A549 (cell line): ENCODE data around the gene ITSN2. TPM values are rescaled to one million over a fixed set of nuclear protein-coding genes. Genes with fewer than 3 reads are reported as not detected.

Source experiments
- ATAC-seq, 2 experiments: fragments of 200-7000 bp in 1 of 2; fragments of >200 bp in 1 of 2; cut with Nextera tagmentation in 1 of 2; cut with Tn5 transposase in 1 of 2; 3 replicates each; pipeline versions ENCODE4 v1.8.0 to v1.9.1; 2018 to 2020; ENCODE audit warnings: mild to moderate bottlenecking in 1 of 2, moderate library complexity in 1 of 2
- CTCF ChIA-PET: fragments of 300-600 bp; sonication (Branson Sonifier 250); formaldehyde crosslinking; extraction: SDS; loops from one replicate; lab custom pipeline; 2021; ENCODE audit warnings: antibody characterized with exemption, inconsistent platforms; lab: Yijun Ruan, JAX
- POLR2A ChIA-PET: fragments of 350-600 bp; formaldehyde crosslinking; extraction: SDS; loops from one replicate; lab custom pipeline; 2021; ENCODE audit warnings: antibody characterized with exemption, inconsistent platforms; lab: Yijun Ruan, JAX
- DNase-seq, 2 experiments: peaks; one replicate each; pipeline versions ENCODE4 v3.0.0 to v3.0.0-alpha.2; 2011 to 2016; ENCODE audit warnings: low read depth in 1 of 2, low spot score in 1 of 2
- FAIRE-seq: peaks from 2 replicates; lab custom pipeline; 2011; peaks lifted over from hg19 to GRCh38; lab: Jason Lieb, UNC
- H3K27ac ChIP-seq, 2 experiments: fragments of >200 bp; sonication (Bioruptor Twin); formaldehyde crosslinking; 3 replicates each; pipeline ENCODE4 v1.5.1; 2016 to 2017
- H3K4me1 ChIP-seq: fragments of >200 bp; sonication (Bioruptor Twin); formaldehyde crosslinking; 3 replicates; pipeline ENCODE4 v1.6.1; 2016
- H3K4me2 ChIP-seq: fragments of >200 bp; sonication (Bioruptor Twin); formaldehyde crosslinking; 3 replicates; pipeline ENCODE4 v1.6.1; 2016
- H3K4me3 ChIP-seq: fragments of >200 bp; sonication (Bioruptor Twin); formaldehyde crosslinking; 3 replicates; pipeline ENCODE4 v1.5.1; 2016
- H3K9me3 ChIP-seq: fragments of >200 bp; sonication (Bioruptor Twin); formaldehyde crosslinking; 3 replicates; pipeline ENCODE4 v1.6.1; 2016
- BHLHE40 ChIP-seq: IDR thresholded peaks from 2 replicates; pipeline ENCODE4 v1.6.1; 2012; ENCODE audit warnings: low read depth, low read length, inconsistent platforms
- CBX2 ChIP-seq: fragments of 200-600 bp; sonication (generic); IDR thresholded peaks from 2 replicates; pipeline ENCODE4 v1.6.1; 2016; ENCODE audit warnings: low read depth, mild to moderate bottlenecking, borderline replicate concordance
- CEBPB ChIP-seq, 2 experiments: fragments of >200 bp in 1 of 2; sonication (Bioruptor Twin) in 1 of 2; formaldehyde crosslinking in 1 of 2; IDR thresholded peaks; 2 replicates each; pipeline ENCODE4 v1.6.1; 2012 to 2016
- EHMT2 ChIP-seq: fragments of 200-600 bp; sonication (generic); IDR thresholded peaks from 2 replicates; pipeline ENCODE4 v1.6.1; 2016; ENCODE audit warnings: antibody characterized with exemption, low read depth, mild to moderate bottlenecking, moderate library complexity
- ESRRA ChIP-seq: fragments of 150-350 bp; IDR thresholded peaks from 2 replicates; pipeline ENCODE4 v1.6.1; 2014; ENCODE audit warnings: mild to moderate bottlenecking, low read length, borderline replicate concordance
- HEYL ChIP-seq: fragments of 250-450 bp; sonication (Bioruptor Pico); IDR thresholded peaks from 2 replicates; pipeline ENCODE4 v1.8.0; 2021; ENCODE audit warnings: mild to moderate bottlenecking, moderate library complexity
- HMGXB4 ChIP-seq: fragments of 250-450 bp; sonication (Bioruptor Pico); IDR thresholded peaks from 2 replicates; pipeline ENCODE4 v1.5.0; 2021; ENCODE audit warnings: mild to moderate bottlenecking, moderate library complexity, borderline replicate concordance
- HOXA7 ChIP-seq: fragments of 250-450 bp; sonication (Bioruptor Pico); IDR thresholded peaks from 2 replicates; pipeline ENCODE4 v1.5.0; 2020; ENCODE audit warnings: mild to moderate bottlenecking, moderate library complexity
- HOXB5 ChIP-seq: fragments of 250-450 bp; sonication (Bioruptor Pico); IDR thresholded peaks from 2 replicates; pipeline ENCODE4 v1.5.0; 2020; ENCODE audit warnings: mild to moderate bottlenecking, moderate library complexity
- KDM1A ChIP-seq: fragments of 200-600 bp; sonication (generic); IDR thresholded peaks from 2 replicates; pipeline ENCODE4 v1.6.1; 2016; ENCODE audit warnings: low read depth, mild to moderate bottlenecking
- MAZ ChIP-seq: fragments of 150-350 bp; IDR thresholded peaks from 2 replicates; pipeline ENCODE4 v1.6.1; 2014; ENCODE audit warnings: antibody characterized with exemption, low read depth, low read length, borderline replicate concordance
- MYC ChIP-seq: IDR thresholded peaks from 2 replicates; pipeline ENCODE4 v1.6.1; 2012; ENCODE audit warnings: mild to moderate bottlenecking, inconsistent platforms, low read length, improper control_type of control experiment, borderline replicate concordance
- NPAS2 ChIP-seq: fragments of 250-450 bp; sonication (Bioruptor Pico); IDR thresholded peaks from 2 replicates; pipeline ENCODE4 v1.8.0; 2022; ENCODE audit warnings: mild to moderate bottlenecking, moderate library complexity, borderline replicate concordance
- NR3C1 ChIP-seq: fragments of >200 bp; sonication (Bioruptor Twin); formaldehyde crosslinking; IDR thresholded peaks from 3 replicates; pipeline ENCODE4 v1.6.1; 2017
- PBX3 ChIP-seq: IDR thresholded peaks from 2 replicates; pipeline ENCODE4 v1.6.1; 2012
- RAD21 ChIP-seq, 2 experiments: fragments of >200 bp in 1 of 2; sonication (Bioruptor Twin) in 1 of 2; formaldehyde crosslinking in 1 of 2; IDR thresholded peaks in 1 of 2; conservative IDR thresholded peaks in 1 of 2; 2 replicates in 1 of 2; 3 replicates in 1 of 2; pipeline ENCODE4 v1.6.1; 2012 to 2018; ENCODE audit warnings: inconsistent platforms in 1 of 2
- RNF2 ChIP-seq: fragments of 200-600 bp; sonication (generic); IDR thresholded peaks from 2 replicates; pipeline ENCODE4 v1.6.1; 2016; ENCODE audit warnings: low read depth, mild to moderate bottlenecking, antibody characterized with exemption, moderate library complexity, borderline replicate concordance
- SMC3 ChIP-seq: fragments of >200 bp; sonication (Bioruptor Twin); formaldehyde crosslinking; IDR thresholded peaks from 3 replicates; pipeline ENCODE4 v1.6.1; 2018; ENCODE audit warnings: inconsistent platforms
- TP53 ChIP-seq: fragments of 250-450 bp; sonication (Bioruptor Pico); IDR thresholded peaks from 2 replicates; pipeline ENCODE4 v1.5.0; 2021; ENCODE audit warnings: mild to moderate bottlenecking, moderate library complexity
- ZC3H11A ChIP-seq: fragments of 450-650 bp; IDR thresholded peaks from 2 replicates; pipeline ENCODE4 v1.6.1; 2014; ENCODE audit warnings: antibody characterized with exemption, mild to moderate bottlenecking
- WGBS: methylation state at CpG from one replicate; pipeline ENCODE4 v1.1.6; 2017; ENCODE audit errors: missing lambda C conversion rate; 5-methylcytosine and 5-hydroxymethylcytosine counted together
- polyA plus RNA-seq, 4 experiments: library from polyadenylated mRNA; depleted of rRNA in 3 of 4; stranded (reverse); fragments of >200 nt; fragmentation: RNase III in 1 of 4; extraction: RNeasy Plus Mini Kit Qiagen cat#74134 plus additional on column Dnase treatment in 1 of 4; gene quantifications; 2 replicates in 3 of 4; 3 replicates in 1 of 4; pipeline ENCODE4 v1.2.3, GENCODE V29; 2011 to 2017
- TF ChIP-seq, protein P1 (sequence below): IDR thresholded peaks from 2 replicates; pipeline ENCODE4 v1.6.1; 2012; ENCODE audit warnings: low read depth, borderline replicate concordance
- TF ChIP-seq, protein P2 (sequence below): fragments of 450-650 bp; IDR thresholded peaks from 2 replicates; pipeline ENCODE4 v1.6.1; 2014; ENCODE audit warnings: antibody characterized with exemption

ITSN2 gene
- polyA plus RNA-seq, 2 of the 4 experiments (the other 2 are of a cell fraction) = 19.8 to 48.3 TPM

DNA sequence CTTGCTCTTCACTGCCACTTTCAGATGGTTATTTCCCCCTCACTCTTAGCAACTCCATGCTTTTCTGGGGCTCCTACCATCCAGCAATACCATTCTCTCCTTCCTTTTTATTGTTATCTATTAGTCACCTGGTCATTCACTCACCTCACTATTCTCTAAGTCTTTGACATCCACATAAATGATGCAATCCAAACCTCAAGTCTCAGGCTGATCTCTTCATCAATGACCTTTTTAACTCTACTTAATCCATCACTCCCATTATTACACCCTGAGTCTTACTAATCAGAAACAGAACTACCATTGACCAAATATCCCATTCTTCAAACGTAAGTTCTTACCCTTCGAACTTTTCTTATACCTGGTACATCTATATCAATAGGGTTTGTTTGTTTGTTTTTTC, 79.7 kb downstream of the ITSN2 start:
- TF ChIP-seq HOXB5 (CRISPR knock-in tag) (no peak), HMGXB4 (CRISPR knock-in tag) (no peak), NPAS2 (CRISPR knock-in tag) (no peak), TP53 (CRISPR knock-in tag) (no peak), CBX2 (no peak), KDM1A (no peak), PBX3 (no peak), ESRRA (no peak), RAD21 (conservative IDR thresholded peaks at IDR 0.05 in 1 of 2, IDR thresholded peaks at IDR 0.05 in 1 of 2) (no peak), RNF2 (no peak)
- TF ChIP-seq, protein P1, sequence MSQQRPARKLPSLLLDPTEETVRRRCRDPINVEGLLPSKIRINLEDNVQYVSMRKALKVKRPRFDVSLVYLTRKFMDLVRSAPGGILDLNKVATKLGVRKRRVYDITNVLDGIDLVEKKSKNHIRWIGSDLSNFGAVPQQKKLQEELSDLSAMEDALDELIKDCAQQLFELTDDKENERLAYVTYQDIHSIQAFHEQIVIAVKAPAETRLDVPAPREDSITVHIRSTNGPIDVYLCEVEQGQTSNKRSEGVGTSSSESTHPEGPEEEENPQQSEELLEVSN = no peak
- Histone ChIP-seq H3K9me3 (no peaks in the 10 kb centered on the region), H3K4me3 (no peak overlapping the region), H3K4me1 (no peaks in the 10 kb centered on the region), H3K4me2 (no peak overlapping the region), H3K27ac (no peak overlapping the region)
- CTCF ChIA-PET = interaction anchor here (1.2 kb wide), 1 partner anchor 18 kb away, joined by 3 read pairs; no protein-coding TSS in a partner anchor
- WGBS = 97% methylated on average over 2 of the region's 2 CpGs
- DNase-seq = no peak
- POLR2A ChIA-PET = no interaction called here
- no peak for ATAC-seq
- no peak for FAIRE-seq

DNA sequence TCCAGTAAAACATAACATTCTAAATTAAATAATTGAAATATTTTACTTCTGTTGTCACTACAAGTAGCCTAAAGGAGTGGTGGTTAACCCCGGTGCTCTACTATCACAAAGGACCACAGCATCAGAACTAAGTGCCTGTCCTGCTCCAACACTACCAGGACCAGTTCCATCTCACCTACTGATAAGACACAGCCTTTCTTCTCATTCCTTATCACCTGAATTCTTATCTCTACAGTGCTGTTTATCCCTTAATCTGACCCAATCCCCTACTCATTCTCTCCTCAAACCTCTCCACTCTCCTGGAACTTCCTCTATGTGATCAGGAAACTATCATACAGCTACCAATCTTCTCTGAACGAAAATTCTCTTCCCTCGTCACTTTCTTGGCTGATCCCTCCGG, 80.2 kb downstream of the ITSN2 start:
- TF ChIP-seq HEYL (CRISPR knock-in tag) = no peak
- TF ChIP-seq NR3C1 = no peak
- TF ChIP-seq ZC3H11A = no peak
- TF ChIP-seq MAZ = no peak
- TF ChIP-seq MYC = no peak
- no peaks in the 10 kb centered on the region for H3K4me1 ChIP-seq
- no peak overlapping the region for H3K4me3 ChIP-seq
- FAIRE-seq (no peak), DNase-seq (no peak), ATAC-seq (no peak)
- ChIA-PET CTCF (no interaction called here), POLR2A (no interaction called here)
- 90% methylated on average over 4 of the region's 4 CpGs for WGBS
- no peak overlapping the region for H3K4me2 ChIP-seq
- no peaks in the 10 kb centered on the region for H3K9me3 ChIP-seq
- no peak overlapping the region for H3K27ac ChIP-seq

DNA sequence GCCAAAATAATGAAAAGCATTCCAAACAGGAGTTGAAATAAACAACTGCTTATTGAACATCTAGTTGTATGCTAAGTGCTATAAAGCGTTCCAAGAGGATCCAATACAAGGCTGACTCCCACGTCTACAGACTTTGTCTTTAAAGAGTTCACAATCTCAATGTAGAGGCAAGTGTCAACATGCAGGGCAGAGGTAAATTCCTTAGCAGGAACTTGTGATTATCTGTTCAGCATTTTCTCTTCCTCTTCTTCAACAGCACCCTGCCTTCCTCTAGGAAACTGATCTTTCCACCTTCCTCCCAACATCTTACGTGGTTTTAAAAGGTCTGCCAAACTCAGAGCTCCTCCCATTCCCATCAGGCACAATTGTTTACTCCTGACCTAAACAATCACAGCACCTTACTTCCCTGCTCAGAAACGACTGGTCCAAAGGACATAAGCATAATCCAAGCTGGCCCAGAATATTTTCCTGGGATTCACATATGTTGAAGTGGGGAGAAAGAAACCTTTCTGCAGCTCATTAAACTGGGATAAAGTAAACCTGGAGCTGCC, 83.9 kb downstream of the ITSN2 start:
- no peaks in the 10 kb centered on the region for H3K4me1 ChIP-seq
- FAIRE-seq (no peak), ATAC-seq (no peak), DNase-seq (no peak)
- no peak overlapping the region for H3K27ac ChIP-seq
- TF ChIP-seq SMC3 = no peak
- TF ChIP-seq EHMT2 = no peak
- no peak for TF ChIP-seq BHLHE40
- TF ChIP-seq MYC = no peak
- TF ChIP-seq PBX3 = no peak
- TF ChIP-seq, protein P2, sequence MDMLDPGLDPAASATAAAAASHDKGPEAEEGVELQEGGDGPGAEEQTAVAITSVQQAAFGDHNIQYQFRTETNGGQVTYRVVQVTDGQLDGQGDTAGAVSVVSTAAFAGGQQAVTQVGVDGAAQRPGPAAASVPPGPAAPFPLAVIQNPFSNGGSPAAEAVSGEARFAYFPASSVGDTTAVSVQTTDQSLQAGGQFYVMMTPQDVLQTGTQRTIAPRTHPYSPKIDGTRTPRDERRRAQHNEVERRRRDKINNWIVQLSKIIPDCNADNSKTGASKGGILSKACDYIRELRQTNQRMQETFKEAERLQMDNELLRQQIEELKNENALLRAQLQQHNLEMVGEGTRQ = no peak
- TF ChIP-seq HOXA7 (CRISPR knock-in tag) = no peak
- TF ChIP-seq CEBPB (IDR thresholded peaks at IDR 0.05) = no peak
- no peak overlapping the region for H3K4me2 ChIP-seq
- H3K4me3 ChIP-seq = no peak overlapping the region
- H3K9me3 ChIP-seq = no peaks in the 10 kb centered on the region
- POLR2A ChIA-PET = no interaction called here
- WGBS = 69% methylated on average over 4 of the region's 4 CpGs
- CTCF ChIA-PET = interaction anchor here (0.7 to 1.2 kb wide), 4 partner anchors 11 to 200 kb away, joined by 3 read pairs; partner anchors contain the start of gene TP53I3
